IPS DF 4.7 (cell line): ENCODE measurements around the gene IFITM1.
"Not testable (repeated sequence)": the region's sequence is repeated elsewhere in the genome, so short reads cannot be mapped to it uniquely, and the experiment has no call there.

Experiments
- DNase-seq: peaks from one replicate; pipeline ENCODE4 v3.0.0-alpha.2; 2013; ENCODE audit warnings: low spot score; ENCODE audit errors: extremely low read depth

IFITM1 gene

GRCh38 chr11:308740-309665, 4.8 kb upstream of the IFITM1 start:
- DNase-seq: not testable (repeated sequence)

DNA sequence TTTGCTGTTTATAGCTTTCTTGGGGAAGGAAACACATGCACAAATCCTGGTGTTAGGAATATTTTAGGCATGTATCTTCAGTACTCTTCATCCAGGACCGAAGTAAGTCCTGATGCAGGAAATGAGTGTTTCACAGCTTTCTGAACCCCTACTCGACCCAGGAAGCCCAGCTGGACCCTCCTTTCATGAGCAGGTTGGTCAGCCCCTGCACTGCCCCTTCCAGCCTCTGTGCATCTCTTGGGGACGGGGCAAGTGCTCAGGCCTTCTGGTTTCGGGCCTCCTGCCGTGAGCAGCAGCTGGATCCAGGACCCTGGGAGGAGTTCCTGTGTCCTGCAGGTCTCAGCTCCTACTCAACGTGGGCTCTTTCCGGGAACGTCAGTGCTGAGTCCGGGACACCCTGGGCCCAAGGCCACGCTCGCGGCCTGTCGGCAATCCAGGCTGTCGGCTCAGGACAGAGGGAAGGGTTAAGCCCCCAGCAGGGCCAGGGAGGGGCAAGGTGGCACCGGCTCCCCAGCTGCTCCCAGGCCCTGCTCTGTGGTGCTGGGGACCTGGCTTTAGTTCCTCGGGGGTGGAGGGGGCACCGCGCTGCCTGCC, 3.8 kb upstream of the IFITM1 start:
- not testable (repeated sequence) for DNase-seq

DNA sequence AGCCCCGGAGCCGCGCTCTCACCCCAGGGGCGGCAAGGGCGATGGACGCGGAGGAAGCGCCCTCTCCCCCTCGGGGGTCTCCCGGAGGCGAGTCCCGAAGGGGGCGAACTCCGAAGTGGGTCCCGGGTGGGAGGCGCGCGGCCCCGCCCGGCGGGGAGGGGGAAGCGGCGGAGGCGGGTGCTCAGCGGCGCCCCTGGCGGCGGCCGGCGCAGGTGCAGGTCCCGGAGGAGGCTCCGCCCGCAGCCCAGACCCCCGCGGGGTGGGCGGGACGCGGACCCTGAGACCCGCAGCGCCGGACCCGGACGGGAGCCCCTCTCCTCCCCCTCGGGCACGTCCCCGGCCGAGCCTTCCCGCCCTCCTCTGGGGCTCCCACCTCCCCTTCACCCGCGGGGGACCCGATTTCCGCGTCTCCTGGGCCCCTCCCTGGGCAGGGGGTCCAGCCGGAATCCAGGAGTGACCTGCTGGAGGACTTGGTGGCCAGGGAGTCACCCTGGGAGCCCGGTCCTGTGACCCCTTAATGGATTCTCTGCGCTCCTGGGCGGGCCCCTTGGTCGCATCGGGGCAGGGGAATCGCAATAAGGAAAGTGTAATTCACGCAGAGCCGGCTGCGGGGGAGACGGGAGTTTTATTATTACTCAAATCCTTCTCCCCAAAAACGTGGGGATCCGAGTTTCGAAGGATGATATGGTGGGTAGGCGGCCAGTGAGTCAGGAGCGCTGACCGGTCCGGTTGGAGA, 2.7 kb upstream of the IFITM1 start:
- DNase-seq: not testable (repeated sequence)

DNA sequence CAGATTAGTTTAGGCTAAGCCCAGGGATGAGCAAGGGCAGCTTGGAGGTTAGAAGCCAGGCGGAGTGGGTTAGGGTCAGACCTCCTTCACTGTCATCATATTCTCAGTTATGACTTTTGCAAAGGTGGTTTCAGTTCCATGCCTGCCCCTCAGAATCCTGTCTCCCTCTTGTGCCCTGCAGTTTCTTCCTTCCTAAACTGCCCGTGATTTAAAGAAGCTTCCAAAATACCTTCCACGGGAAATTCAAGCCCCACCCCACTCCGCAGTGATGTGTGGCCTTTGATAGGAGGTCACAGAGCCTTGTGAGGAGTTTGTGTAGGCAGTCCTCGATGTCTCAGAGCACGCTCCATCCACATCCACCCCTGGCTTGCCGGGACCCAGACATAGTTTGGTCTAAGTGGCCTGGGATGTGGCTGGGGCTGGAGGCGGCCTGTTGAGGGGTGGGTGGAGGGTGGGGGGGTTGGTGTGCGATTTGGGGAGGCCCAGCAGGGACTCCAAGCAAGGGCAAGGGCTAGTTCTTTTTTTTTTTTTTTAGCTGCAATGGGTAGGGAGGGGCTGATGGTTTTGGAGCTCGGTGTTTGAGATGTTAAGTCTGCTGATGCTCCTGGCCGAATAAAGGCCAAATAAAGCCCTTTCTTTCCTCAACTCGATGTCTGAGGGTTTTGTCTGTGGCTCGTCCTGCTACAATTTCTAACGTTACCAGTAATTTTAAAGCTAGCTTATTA, 1.6 kb upstream of the IFITM1 start:
- no peak for DNase-seq

DNA sequence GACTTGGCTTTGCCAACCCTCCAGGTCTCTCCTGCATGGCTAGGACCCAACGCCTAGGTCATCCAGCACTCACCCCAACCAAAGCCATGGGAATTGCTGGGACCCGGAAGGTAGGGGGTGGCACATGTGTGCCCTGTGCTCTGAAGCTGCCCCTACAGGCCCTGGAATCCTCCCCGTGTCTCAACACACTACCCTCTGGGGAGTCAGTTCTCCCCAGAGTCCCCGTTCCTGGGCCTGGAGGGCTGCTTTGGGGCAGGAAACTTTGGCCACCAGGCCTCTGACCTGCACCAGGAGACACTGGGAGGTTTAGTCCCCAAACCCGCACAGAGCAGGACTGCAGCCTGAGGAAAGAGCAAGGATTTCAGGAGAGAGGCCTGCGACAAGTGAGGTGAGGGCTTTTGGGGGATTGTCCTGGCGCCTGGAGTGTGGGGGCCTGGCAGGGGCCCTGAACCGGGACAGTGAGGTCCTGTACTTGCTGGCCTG, 495 bp upstream of the IFITM1 start:
- DNase-seq: no peak

- not testable (repeated sequence) for DNase-seq
Observed at GRCh38 chr11:314554-314875, 675 bp downstream of the IFITM1 start.

DNA sequence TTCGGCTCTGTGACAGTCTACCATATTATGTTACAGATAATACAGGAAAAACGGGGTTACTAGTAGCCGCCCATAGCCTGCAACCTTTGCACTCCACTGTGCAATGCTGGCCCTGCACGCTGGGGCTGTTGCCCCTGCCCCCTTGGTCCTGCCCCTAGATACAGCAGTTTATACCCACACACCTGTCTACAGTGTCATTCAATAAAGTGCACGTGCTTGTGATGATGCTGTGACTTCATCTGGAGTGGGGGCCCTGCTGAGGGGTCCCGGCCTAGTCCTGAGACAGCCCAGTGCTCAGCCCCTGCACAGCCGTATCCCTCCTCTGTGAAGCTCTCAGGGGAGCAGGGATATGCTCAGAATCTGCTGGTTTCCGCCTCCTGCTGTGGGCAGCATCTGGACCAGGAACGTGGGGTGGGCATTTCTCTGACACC, 1.2 kb downstream of the IFITM1 start:
- no peak for DNase-seq

GRCh38 chr11:315516-315994, 1.7 kb downstream of the IFITM1 start:
- DNase-seq: no peak

- DNase-seq: no peak
Observed at GRCh38 chr11:316031-316701, 2.3 kb downstream of the IFITM1 start.

- no peak for DNase-seq
Observed at GRCh38 chr11:316891-317301, 3.1 kb downstream of the IFITM1 start.

- DNase-seq: not testable (repeated sequence)
Observed at GRCh38 chr11:317668-318404, 4.0 kb downstream of the IFITM1 start.

- not testable (repeated sequence) for DNase-seq
Observed at GRCh38 chr11:318405-319120, 4.7 kb downstream of the IFITM1 start.

DNA sequence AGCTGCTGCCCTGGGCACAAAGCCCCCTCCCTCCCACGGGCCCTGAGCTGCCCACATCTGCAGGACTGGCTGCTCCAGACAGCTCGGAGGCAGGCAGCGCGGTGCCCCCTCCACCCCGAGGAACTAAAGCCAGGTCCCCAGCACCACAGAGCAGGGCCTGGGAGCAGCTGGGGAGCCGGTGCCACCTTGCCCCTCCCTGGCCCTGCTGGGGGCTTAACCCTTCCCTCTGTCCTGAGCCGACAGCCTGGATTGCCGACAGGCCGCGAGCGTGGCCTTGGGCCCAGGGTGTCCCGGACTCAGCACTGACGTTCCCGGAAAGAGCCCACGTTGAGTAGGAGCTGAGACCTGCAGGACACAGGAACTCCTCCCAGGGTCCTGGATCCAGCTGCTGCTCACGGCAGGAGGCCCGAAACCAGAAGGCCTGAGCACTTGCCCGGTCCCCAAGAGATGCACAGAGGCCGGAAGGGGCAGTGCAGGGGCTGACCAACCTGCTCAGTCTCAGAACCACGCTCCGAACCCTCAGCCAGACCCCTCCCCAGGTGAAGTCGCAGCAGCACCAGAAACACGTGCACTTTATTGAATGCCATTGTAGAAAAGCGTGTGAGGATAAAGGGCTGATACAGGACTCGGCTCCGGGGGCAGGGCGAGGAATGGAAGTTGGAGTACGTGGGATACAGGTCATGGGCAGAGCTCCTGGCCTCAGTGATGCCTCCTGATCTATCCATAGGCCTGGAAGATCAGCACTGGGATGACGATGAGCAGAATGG, 5.5 kb downstream of the IFITM1 start:
- DNase-seq: not testable (repeated sequence)

DNA sequence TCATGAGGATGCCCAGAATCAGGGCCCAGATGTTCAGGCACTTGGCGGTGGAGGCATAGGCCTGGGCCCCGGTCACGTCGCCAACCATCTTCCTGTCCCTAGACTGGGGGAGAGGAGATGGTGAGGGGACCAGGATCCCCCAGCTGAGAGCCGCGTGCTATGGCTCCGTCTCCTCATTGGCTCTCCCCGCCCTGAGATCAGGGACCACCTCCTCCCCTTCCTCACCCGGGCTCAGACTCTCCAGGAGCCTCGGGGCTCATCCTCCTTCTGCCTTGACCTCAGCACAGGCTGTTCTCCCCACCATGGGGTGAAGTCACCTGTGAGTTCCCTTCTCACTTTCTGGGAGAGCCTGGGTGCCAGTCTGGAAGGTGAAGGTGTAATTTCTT, 6.0 kb downstream of the IFITM1 start:
- DNase-seq: not testable (repeated sequence)

- no peak for DNase-seq
Observed at GRCh38 chr11:324156-324555, 10.3 kb downstream of the IFITM1 start.

DNA sequence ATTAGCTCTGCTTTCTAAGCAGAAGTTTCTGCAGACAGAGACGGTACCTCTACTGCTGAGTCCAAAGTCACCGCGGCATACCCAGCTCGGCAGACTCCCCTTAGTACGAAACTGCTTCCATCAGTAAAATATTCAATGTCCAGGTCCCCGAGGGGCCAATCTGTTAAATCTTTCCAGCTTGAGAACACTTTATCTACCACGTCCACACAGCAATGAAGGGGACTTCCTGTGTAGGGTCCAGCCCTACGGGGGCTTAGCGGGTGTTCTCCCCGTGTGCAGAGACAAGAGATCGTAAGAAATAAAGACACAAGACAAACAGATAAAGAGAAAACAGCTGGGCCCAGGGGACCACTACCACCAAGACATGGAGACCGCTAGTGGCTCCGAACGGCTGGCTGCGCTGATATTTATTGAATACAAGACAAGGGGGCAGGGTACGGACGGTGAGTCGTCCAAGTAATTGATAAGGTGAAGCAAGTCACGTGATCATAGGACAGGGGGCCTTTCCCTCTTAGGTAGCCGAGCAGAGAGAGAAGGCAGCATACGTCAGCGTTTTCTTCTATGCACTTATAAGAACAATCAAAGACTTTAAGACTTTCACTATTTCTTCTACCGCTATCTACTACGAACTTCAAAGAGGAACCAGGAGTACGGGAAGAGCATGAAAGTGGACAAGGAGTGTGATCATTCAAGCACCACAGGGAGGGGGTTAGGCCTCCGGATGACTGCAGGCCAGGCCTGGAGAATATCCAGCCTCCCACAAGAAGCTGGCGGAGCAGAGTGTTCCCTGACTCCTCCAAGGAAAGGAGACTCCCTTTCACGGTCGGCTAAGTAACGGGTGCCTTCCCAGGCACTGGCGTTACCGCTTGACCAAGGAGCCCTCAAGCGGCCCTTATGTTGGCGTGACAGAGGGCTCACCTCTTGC, 11.0 kb downstream of the IFITM1 start:
- DNase-seq: not testable (repeated sequence)

DNA sequence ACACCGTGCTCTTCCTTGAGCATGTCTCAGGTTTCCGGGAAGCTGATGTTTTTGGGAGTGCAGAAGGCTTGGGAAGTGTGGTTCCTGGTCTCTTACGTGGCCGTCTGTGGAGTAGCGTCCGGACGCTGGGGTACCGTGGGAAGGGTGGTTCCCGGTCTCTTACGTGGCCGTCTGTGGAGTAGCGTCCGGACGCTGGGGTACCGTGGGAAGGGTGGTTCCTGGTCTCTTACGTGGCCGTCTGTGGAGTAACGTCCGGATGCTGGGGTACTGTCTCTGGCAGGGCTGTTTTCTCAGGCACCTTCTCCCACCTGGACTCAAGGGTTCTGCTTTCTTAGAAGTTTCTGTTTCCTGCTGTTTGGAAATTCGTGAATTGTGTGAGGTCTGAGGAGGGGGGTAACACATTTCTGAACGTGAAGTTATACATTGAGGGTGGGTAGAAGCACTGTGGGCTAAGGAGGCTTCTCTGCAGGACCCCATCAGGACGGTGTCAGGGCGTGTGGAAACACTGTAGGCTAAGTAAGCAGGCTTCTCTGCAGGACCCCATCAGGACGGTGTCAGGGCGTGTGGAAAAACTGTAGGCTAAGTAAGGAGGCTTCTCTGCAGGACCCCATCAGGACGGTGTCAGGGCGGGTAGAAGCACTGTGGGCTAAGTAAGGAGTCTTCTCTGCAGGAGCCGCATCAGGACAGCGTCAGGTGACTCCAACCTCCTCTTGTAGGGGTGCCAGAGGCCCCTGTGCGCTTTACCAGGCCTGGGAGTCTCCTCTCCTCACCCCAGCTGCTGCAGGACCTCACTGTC, 12.2 kb downstream of the IFITM1 start:
- no peak for DNase-seq
